Lower lobe of right lung (tissue), 2 donors: ENCODE results near the gene RALY. TPM values are rescaled to one million over a fixed set of nuclear protein-coding genes. Genes with fewer than 3 reads are reported as not detected.
A peak's percentile ranks its signal among the peaks of the same experiment; 100 is the strongest.

Source experiments
- ATAC-seq, 2 donors: fragments of 200-7000 bp; cut with Tn5 transposase; one replicate each; pipeline ENCODE4 v1.9.1; 2020 to 2022; ENCODE audit warnings: mild to moderate bottlenecking in 2 of 2, moderate library complexity in 2 of 2
- DNase-seq: peaks from one replicate; pipeline ENCODE4 v3.0.0-alpha.2; 2020
- H3K27ac ChIP-seq: fragments of 200-600 bp; one replicate; pipeline ENCODE4 v1.8.0; 2022
- H3K27me3 ChIP-seq: fragments of 200-600 bp; one replicate; pipeline ENCODE4 v1.8.0; 2022; ENCODE audit warnings: low read depth
- H3K36me3 ChIP-seq: fragments of 200-600 bp; one replicate; pipeline ENCODE4 v1.8.0; 2022; ENCODE audit warnings: mild to moderate bottlenecking
- H3K4me1 ChIP-seq: fragments of 200-600 bp; one replicate; pipeline ENCODE4 v1.8.0; 2022
- H3K4me3 ChIP-seq: fragments of 200-600 bp; one replicate; pipeline ENCODE4 v1.8.0; 2022; ENCODE audit warnings: mild to moderate bottlenecking
- H3K9me3 ChIP-seq: fragments of 200-600 bp; one replicate; pipeline ENCODE4 v1.8.0; 2022
- CTCF ChIP-seq: fragments of 200-600 bp; IDR thresholded peaks from one replicate; pipeline ENCODE4 v1.8.0; 2022; ENCODE audit warnings: antibody characterized with exemption, mild to moderate bottlenecking
- intact Hi-C: fragments of 100-400 bp; cut with DNase I; formaldehyde crosslinking; loops from one replicate; pipeline ENCODE4 v1.11.0; 2022
- total RNA-seq: library from RNA; stranded (reverse); fragmentation: NEBNext Ultra II Directional; extraction: Animal tissue kit (Norgen Biotek cat#: 25700); gene quantifications from one replicate; pipeline ENCODE4 v1.2.1, GENCODE V29; 2021
- donor health status: DM: no; HTN: yes; CAD: no; lungs with severe emphysema.

Gene RALY
- total RNA-seq, 1 donor from 2014 or later = 124 TPM

- no peaks in the 10 kb centered on the region for H3K27me3 ChIP-seq
- ATAC-seq (no peak), DNase-seq (no peak)
- H3K9me3 ChIP-seq = no peaks in the 10 kb centered on the region
- TF ChIP-seq CTCF = no peak
- peaks cover 91% of the 10 kb centered on the region for H3K4me1 ChIP-seq
- H3K27ac ChIP-seq = no peak overlapping the region
- intact Hi-C loops = no loop called here
- no peak overlapping the region for H3K4me3 ChIP-seq
- H3K36me3 ChIP-seq = peaks cover 1% of the 10 kb centered on the region
Measured at GRCh38 chr20:34012330-34012729, 18.6 kb downstream of the RALY start.

DNA sequence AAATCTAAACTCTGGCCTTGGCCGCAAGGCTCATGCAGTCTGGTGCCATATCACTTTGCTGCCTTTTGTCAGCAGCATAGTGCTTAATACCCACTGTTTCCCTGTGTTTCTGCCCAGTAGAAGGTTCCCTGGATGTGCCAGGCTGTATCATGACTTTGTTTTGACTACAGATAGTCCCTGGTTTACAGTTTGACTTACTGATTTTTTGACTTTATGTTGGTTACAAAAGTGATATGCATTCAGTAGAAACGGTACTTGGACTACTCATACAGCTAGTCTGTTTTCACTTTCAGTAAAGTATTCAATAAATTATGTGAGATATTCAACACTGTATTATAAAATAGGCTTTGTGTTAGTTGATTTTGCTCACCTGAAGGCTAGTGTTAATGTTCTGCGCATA is 19.0 kb downstream of the RALY start:
- H3K4me3 ChIP-seq = no peak overlapping the region
- ATAC-seq (no peak), DNase-seq (no peak)
- no peaks in the 10 kb centered on the region for H3K9me3 ChIP-seq
- no peak for TF ChIP-seq CTCF
- peaks cover 93% of the 10 kb centered on the region for H3K4me1 ChIP-seq
- intact Hi-C loops = no loop called here
- H3K36me3 ChIP-seq = no peaks in the 10 kb centered on the region
- H3K27me3 ChIP-seq = no peaks in the 10 kb centered on the region
- no peak overlapping the region for H3K27ac ChIP-seq

DNA sequence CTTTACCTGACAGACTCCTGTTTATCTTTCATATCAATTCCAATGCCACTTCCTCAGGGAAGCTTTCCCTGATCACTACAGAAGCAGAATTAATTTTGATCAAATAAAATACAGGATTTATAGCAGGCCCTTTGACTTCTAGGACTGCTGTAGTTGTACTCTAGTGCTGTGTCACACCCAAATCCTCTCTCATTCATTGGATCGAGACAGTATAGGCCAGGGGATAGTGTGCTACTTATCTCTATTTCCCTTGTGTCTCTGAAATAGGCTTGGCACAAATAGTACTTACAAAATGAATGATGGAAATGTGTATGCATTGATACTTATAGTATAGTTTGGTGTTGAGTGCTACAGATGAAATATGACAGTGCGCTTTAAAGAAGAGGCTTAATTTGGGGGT is 19.8 kb downstream of the RALY start:
- no peak for ATAC-seq
- Histone ChIP-seq H3K4me3 (no peak overlapping the region), H3K27ac (no peak overlapping the region), H3K4me1 (peaks cover 94% of the 10 kb centered on the region), H3K27me3 (no peaks in the 10 kb centered on the region), H3K36me3 (no peaks in the 10 kb centered on the region), H3K9me3 (no peaks in the 10 kb centered on the region)
- no peak for TF ChIP-seq CTCF
- DNase-seq = no peak
- intact Hi-C loops = no loop called here

DNA sequence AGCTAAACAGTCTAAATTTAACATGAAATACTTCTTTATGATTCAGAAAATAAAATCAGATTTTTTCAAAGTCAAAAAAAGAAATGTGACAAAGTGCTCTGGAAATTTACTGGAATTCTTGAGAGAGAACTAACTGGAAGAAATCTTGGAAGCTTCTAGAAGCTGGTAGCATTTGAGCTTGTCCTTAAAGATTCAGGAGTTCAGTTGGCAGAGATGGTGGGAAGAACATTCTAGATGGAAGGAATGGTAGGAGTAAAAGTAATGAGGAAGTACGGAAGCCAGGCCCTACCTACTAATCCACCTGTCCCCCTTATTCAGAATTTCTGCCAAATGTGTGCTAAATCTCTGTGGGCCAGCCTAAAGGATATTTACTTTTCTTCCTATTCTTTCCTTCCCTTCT is 21.2 kb downstream of the RALY start:
- Histone ChIP-seq H3K36me3 (no peaks in the 10 kb centered on the region), H3K27me3 (no peaks in the 10 kb centered on the region), H3K4me1 (peaks cover 91% of the 10 kb centered on the region), H3K27ac (no peak overlapping the region), H3K9me3 (no peaks in the 10 kb centered on the region), H3K4me3 (no peak overlapping the region)
- intact Hi-C loops = no loop called here
- TF ChIP-seq CTCF = no peak
- no peak for DNase-seq
- no peak for ATAC-seq

DNA sequence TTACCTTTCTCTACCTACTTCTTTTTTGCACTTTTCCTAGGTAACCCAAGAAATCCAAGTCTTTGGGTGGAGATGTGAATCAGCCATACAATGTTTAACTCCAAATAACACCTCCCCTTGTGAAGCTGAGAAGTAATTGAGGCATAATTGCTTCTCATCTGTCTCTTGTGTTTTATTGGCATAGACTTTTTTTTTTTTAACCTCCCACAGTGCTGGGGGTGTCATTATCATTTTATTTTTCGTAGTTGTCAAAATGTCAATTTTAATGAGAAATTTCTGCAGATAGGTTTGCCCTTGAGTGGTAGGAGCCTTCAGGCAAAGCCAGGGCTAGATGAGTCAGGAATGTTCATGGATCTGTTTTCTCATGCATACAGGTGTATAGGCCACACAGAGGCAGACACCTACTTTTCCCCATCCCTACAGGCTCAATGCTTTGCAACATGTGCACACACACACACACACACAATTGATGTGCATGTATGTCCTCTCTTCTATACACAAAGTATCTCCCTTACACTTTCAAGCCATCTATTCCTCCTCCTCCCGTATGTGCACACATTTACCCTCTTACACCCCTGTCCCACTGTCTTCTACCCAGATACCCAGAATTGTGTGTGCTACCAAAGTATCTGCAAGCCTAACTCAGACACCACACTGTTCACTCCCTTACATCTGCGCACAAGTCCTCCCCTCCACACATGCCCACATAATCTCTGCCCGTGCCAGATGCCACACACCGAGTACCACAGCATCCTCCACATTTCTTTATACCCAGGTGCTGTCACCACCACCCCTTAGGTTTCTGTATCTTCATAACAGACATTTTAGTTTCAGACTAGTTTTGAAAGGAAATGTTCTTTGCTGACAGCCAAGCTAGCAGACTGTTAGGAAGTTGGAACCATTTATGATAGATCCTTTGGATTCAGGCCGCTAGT is 22.0 kb downstream of the RALY start:
- DNase-seq (no peak), ATAC-seq (peak in 1 of 2 donors; percentile 23)
- Histone ChIP-seq H3K27ac (no peak overlapping the region), H3K9me3 (no peaks in the 10 kb centered on the region), H3K27me3 (no peaks in the 10 kb centered on the region), H3K36me3 (no peaks in the 10 kb centered on the region), H3K4me1 (peaks cover 83% of the 10 kb centered on the region), H3K4me3 (no peak overlapping the region)
- no peak for TF ChIP-seq CTCF
- intact Hi-C loops = no loop called here
